ENCODE data around the gene WDR37.

DNA sequence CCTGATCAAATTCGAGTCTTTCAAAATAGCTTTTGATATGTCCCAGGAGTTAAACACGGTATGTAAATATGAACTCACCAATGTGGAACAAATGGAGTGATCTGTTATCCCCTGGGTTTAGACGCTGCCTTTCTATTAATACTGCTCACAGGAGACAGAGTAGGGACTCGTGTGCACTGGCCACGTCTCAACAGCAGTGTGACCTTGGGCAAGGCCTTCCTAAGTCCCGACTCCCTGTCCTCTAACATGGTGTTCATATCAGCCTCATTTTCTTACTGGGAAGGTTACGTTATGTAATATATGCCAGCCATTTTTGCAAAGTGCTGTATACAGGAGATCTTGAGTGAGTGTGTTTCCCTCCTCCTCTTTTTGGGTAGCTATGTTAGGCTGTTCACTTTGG is 1.8 kb downstream of the WDR37 start:
- peak; percentile 29 for TF ChIP-seq POLR2A (IDR thresholded peaks at IDR 0.05; ENCODE audit: low read length)
- no peak for TF ChIP-seq GATA1 (IDR thresholded peaks at IDR 0.05; ENCODE audit: low read depth, low read length)

Data from erythroblast (primary cell).